Measurements from ENCODE around the gene DDX10.
"Not testable (repeated sequence)": the region's sequence is repeated elsewhere in the genome, so short reads cannot be mapped to it uniquely, and the experiment has no call there.

Gene DDX10

GRCh38 chr11:108779147-108779546 is 114.3 kb downstream of the DDX10 start:
- DNase-seq: not testable (repeated sequence)

GRCh38 chr11:108780119-108780518 is 115.2 kb downstream of the DDX10 start:
- no peak for DNase-seq

- no peak for DNase-seq
These were observed 117.1 kb downstream of the DDX10 start for GRCh38 chr11:108781946-108782345.

GRCh38 chr11:108786281-108786990 is 121.6 kb downstream of the DDX10 start:
- no peak for DNase-seq

- no peak for DNase-seq
These were observed 122.2 kb downstream of the DDX10 start for GRCh38 chr11:108787105-108787504.

GRCh38 chr11:108788565-108789199 is 123.8 kb downstream of the DDX10 start:
- DNase-seq: no peak

GRCh38 chr11:108790501-108791299 is 125.8 kb downstream of the DDX10 start:
- DNase-seq: no peak

- no peak for DNase-seq
These were observed 128.3 kb downstream of the DDX10 start for GRCh38 chr11:108793138-108793537.

- no peak for DNase-seq
These were observed 128.7 kb downstream of the DDX10 start for GRCh38 chr11:108793611-108794010.

GRCh38 chr11:108796551-108796950 is 131.7 kb downstream of the DDX10 start:
- DNase-seq: no peak

GRCh38 chr11:108797578-108798100 is 132.8 kb downstream of the DDX10 start:
- DNase-seq: no peak

GRCh38 chr11:108802492-108802891 is 137.6 kb downstream of the DDX10 start:
- DNase-seq: no peak

- no peak for DNase-seq
These were observed 138.9 kb downstream of the DDX10 start for GRCh38 chr11:108803776-108804175.

GRCh38 chr11:108804511-108804910 is 139.6 kb downstream of the DDX10 start:
- DNase-seq: no peak

- no peak for DNase-seq
These were observed 140.2 kb downstream of the DDX10 start for GRCh38 chr11:108805030-108805429.

GRCh38 chr11:108807262-108807661 is 142.4 kb downstream of the DDX10 start:
- DNase-seq: no peak

- DNase-seq: no peak
These were observed 148.2 kb downstream of the DDX10 start for GRCh38 chr11:108813086-108813485.

- no peak for DNase-seq
These were observed 153.1 kb downstream of the DDX10 start for GRCh38 chr11:108817976-108818375.

GRCh38 chr11:108818971-108819370 is 154.1 kb downstream of the DDX10 start:
- no peak for DNase-seq

- no peak for DNase-seq
These were observed 155.1 kb downstream of the DDX10 start for GRCh38 chr11:108819957-108820356.

- not testable (repeated sequence) for DNase-seq
These were observed 159.1 kb downstream of the DDX10 start for GRCh38 chr11:108823960-108824359.

- no peak for DNase-seq
These were observed 159.7 kb downstream of the DDX10 start for GRCh38 chr11:108824545-108824944.

GRCh38 chr11:108825381-108825780 is 160.5 kb downstream of the DDX10 start:
- DNase-seq: no peak

- no peak for DNase-seq
These were observed 161.3 kb downstream of the DDX10 start for GRCh38 chr11:108826136-108826535.
